Stimulated activated CD8-positive, alpha-beta memory T cell treated with anti-CD3 and anti-CD28 coated beads, Interleukin-15, amount 100 ng/mL, for 24 hours (primary cell): ENCODE results near the gene SLC35F1.

Source experiments
- DNase-seq: peaks from one replicate; pipeline ENCODE4 v3.0.0-alpha.2; 2020; ENCODE audit warnings: low read depth

Gene SLC35F1

DNA sequence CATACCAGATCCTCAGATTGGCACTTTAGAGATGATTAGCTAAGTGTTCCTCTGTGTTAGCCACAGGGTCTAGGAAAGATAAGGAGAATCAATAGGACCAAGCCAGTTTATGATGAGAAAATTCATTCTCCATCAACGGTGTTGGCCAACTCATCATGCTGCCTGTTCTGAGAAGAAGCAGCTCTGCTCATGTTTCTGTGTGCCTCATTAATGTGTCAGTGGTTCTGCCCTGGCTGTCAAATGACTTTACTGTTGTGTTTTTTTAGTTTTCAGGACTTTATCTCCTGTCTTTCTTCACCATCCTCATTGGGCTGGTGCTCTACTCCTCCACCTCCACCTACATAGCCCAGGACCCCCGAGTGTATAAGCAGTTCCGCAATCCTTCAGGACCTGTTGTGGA, 406.7 kb downstream of the SLC35F1 start:
- no peak for DNase-seq

DNA sequence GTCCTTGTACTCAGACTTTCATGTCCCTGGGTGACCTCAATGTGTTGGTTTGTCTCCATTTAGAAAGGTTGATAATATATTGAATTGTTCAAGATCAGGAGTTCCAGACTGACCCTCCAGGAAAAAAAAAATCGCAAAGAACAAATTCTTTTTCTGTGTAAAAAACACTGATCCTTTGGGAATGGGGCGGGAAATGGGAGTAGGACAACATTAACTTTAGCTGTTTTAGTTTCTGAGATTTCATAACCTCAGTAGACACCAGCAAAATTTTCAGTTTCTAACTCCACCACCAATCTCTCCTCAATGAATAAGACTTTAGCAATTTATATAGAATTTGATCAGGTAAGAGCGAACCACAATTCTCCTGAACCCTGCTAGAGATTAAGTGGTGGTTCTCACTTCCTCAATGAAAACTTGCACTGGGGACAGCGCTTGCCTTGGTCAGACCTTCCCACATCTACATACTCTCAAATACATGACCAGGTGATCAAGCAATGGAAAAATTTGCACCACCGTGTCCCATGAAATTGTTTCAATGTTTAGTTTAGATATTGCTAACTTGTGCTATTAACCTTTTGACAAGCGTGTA, 409.8 kb downstream of the SLC35F1 start:
- no peak for DNase-seq

DNA sequence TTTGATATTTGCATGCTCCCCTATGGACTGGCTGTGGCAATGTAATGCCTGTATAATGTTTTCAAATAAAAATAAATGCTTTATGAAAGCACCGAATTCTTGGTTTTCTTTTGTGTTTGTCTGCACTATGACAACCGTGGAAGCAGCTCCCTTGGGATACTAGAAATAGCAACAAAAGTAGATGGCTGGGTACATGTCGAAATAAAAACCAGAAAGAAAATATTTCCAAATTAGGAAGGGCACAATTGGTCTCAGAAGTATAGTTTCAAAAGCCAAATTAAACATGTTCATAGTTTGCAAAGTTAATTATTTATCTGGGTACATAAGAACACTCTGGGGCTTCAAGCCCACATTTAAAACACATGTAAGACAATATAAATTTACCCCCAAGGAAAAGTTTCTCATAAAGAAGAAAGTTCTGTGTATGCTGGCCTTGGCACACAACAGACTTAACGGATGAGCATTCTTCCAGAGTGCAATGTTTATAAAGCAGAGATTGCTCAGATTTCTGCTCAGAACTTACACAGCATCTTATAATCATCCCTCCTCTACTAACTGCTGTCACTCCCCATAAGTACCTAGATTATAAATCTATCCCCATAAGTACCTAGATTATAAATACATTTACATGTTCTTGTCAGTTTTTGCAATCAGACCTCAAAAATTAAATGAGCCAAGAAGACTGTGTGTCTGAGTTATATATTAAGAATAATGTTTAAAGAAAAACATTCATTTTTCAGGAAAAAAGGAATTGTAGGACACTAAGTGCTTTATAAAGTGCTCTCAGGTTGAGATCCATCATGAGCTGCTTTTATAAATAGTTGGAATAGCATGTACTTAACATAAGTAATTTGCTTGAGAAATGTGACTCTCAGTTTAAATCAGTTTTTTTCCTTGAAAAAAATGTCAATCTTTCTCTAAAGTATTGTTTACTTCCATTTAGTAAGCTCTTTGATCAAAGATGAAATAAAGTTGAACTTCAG, 410.8 kb downstream of the SLC35F1 start:
- no peak for DNase-seq

DNA sequence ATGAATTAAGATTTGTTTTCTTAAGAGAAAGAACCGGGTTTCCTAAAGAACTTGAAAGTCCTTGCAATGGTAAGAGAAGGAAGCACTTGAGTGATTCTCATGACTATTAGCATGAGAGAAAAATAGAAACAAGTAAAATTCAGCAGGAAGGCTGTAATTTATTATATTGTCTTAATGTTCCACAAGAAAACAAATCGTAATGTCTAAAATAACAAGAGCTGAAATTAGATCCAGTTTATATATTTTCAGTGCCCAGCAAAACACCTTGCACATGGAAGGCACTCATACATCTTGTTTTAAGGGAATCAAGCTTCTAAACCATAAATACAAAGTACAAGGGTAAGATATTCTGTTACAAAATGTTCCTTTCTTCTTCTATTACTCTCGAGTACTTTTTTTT, 411.6 kb downstream of the SLC35F1 start:
- no peak for DNase-seq

DNA sequence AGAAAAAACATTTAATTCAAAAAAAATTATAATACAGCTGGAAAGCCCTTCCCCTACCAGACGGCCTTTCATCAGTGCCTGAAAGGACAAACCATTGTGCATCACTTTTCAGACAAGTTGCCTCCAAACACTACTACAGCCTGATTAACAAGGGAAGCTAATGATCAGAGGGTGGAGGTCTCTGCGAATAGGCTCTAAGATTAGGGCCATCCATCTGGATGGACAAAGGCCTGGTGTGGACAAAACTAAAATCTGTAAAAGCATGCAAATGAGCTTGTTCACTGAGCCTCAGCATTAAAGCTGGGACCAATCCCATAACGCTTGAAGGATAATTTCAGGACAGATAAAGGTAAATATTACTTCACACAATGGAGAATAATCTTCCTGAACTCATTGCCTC, 412.4 kb downstream of the SLC35F1 start:
- no peak for DNase-seq

DNA sequence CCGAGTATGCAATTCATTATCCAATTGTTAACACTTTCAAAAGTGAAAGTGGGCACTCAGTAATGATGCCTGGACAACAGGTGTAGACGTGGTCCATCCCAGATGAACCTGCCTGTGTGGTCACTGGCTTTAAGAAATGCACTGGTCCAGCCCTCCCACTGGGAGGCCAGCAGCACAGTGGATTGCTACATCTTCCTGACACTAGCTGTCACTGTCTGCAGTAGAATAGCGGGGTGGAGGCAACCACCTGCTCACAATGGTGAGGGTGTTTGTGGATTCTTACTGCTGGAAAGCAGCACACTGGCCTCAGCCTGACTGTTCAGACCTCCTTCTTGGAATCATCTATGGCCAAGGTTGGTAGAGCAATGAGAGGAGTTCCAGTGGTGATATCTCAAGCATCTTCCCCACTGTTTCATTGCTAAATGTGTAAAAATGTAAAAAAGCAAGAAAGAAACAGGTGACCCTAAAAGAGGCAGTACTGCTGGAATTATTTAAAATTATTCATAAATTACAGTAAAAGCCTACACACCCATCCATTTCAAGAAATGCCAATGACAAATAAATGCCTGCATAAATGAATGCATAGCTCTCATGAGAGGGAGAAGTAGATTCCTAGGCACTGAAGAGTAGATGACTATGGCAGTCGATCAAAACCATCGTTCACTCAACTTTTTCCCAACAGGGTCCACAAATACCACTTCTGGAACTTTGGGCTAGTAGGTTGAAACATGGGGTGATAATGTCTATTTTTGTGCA, 413.0 kb downstream of the SLC35F1 start:
- no peak for DNase-seq

DNA sequence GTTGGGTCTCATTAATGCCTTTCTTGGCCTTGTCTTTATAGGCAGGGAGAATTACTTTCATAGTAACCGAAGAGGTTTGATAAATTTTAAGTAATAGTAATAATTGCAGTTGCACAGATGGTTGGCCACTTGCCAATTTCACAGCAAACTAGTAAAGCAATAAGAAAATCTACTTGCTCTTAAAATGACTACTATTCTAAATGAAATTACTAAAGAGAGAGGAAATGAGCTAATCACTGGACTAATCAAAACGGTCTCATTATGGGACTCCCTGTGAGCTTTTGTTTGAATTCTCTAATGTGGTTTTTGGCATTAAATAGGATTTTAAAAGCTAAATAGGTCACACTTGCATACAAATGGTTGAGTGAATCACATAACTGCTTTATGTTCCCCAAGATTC, 413.6 kb downstream of the SLC35F1 start:
- DNase-seq = no peak

DNA sequence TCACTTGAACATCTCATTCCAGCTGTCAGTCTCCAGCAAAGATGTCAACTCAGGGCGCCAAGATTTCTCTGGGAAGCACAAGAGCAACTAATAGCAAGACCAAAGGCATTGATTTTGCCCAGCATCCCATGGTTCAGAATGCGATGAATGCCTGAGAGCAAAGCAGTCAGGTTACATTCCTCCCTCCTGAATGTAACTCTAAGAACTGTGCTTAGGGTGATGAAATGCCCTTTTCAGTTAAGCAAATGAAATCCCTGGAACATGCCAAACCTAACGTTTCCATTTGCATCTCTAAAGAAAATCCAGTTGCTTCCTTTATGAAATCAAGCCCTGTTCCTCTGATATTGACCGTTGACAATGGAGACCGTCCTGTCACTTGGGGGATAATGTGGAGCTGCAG, 417.1 kb downstream of the SLC35F1 start:
- no peak for DNase-seq

DNA sequence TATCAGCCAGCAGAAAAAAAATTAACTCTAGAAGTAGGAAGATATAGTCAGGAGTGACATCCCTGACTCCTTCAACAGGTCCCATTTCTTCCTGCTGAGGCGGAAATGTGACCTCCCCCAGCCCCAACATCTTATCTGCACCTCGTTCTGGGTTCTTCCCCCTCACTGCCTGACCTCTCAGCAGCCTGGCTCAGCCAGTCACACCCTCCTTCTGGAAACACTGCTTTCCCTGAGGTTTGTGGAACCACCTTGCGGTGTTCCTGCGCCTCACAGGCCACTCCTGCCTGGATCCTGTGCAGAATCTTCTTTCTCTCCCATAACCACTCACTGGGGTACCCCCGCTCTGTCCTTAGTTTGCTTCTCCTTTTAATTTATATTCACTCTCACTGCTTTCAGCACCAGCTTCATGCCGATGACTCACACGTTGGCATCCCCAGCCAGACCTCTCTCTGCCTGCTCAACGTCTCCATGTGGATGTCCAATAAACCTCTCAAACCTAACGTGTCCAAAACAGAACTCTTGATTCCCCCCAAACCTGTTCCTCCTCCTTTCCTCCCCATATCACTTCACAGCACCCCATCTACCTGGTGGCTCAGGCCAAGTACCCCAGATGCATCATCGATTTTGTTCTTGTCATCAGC, 418.3 kb downstream of the SLC35F1 start:
- DNase-seq = no peak

DNA sequence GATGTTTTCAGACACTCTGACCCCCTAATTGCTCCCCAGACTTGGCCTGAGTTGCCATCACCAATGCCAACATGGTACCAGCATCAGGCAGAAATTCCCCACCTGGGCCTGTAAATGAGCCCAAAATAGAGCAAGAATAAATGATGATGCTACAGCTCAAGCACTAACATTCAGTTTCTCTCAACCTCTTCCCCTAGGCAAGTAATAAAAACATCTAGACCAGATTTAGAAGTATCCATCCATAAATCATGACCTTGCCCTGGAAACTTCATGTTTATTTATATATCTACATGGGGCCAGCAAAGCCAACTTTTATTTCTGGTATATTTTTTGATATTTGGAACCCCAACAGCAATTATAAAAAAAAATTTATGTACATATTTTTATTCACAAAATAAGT, 419.6 kb downstream of the SLC35F1 start:
- no peak for DNase-seq

DNA sequence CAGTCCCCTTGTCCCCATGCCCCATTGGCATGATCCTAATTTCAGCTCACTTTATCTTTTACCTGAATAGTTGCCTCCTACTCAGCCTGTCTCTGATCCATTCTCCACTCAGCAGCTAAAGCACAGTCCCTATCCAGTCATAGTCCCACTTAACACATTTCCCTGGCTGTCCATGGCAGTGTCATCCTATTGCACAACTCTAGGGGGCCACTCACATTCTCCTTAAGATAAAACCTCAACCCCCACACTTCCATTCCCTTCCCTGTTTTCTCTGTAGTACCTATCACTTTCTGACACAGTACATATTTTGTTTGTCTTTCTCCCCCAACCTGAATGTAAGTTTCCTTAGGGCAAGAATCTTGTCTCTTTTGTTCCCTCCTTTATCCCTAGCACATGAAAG, 420.2 kb downstream of the SLC35F1 start:
- no peak for DNase-seq

DNA sequence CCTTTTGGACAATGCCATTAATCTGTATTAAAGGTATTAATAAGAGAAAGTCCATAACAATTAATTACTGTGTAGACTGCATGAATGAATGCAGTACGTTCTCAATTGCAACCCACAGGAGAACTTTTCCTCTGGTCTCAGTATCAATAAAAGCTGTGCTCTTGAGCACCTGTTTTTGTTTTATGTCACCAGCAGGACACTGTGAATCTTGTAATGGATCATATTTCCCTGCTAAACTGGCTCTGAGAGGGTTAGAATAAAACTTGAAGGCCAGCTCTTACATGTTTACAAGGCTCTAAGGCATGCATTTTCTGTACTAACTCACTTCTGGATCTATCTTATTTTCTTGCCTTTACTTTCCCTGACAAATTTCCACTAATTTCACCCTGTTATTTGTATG, 426.7 kb downstream of the SLC35F1 start:
- DNase-seq = no peak

DNA sequence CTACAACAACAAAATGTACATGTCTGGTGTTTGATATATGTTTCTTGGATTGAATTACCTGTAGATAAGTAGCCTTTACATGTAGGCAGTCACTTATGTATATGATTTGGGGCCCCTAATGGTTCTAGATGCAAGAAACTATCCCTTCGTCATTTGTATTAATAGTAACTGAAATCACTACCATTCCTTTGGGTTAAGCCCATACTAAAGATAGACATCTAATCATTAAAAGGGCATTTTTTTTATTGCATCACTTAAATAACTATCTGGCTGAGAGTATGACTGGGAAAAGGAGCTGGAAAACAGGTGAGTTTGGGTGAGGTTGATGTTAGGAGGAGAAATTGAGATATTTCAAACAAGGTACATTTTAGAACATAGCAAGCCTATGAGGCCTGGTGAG, 427.6 kb downstream of the SLC35F1 start:
- no peak for DNase-seq

DNA sequence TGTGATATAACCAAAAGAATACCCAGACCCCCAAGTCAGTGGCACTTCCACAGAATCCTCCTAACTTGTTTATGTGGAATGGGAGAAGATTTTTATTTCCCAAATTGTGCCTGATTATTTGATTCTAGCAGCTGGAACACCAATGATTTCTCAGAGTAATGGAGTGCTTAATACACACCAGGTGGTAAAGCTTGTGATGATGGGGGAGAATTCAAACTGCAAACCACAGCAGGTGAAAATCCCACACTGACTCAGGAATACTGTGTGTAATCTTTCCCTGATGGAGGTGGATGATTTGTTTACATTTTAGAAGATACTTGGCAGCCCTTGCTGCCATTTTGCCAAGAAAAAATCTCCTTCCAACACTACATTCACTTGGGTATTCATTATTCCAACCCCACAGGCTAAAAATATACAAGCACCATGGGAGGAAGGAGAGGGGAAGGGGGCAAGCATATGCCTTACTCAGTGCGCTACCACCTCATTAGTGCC, 428.3 kb downstream of the SLC35F1 start:
- no peak for DNase-seq

DNA sequence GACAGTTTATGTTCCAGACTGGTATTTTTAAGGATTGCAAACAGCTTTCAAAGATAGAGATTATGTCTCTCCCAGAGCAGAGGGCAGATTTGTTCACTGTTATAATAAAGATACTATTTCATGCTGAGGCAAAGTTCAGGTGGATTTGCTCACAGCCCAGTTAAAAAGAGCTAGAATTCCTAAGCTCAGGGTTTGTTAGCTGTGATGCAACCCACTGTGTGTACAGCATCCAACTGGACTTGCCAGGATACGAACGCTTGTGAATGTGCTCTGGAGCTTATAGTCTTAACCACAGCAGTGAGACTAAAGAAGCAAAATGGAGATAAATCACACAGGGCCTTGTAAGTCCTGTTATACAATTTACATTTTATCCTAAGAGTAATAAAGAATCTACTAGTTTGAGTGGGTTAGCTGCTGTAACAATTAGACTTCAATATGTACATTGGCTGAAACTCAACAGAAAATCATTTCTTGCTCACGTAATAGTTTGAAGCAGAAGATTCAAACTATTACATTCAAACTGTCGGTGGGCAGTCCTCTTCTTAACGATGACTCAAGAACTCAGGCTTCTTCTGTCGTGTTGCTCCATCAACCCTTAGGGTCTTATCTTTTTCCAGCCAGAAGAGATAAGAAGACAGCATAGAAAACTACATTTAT, 437.1 kb downstream of the SLC35F1 start:
- DNase-seq = no peak

DNA sequence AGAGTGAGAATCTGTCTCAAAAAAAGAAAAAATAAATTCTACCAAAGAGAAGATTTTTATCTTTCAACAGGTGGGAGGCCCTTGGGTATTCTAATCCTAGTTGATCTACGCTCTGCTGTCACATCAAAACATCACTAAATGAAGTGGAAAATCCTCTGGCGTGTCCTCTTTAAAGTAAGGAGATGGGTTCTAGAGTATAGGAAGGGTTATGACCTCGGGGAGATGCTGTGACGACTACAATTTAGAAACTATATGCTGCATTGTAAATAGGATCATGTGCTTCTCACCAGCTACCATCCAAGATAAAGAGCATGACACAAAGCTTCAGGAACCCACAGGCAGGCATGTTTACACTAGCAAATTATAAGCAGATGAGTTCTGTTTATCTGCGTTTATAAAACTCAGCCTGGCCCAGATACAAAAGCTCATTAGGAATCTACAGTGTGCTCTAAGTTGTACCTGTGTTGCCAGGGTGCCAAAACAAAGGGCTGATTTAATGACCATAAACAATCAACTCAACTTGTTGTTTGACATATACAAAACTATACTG, 443.9 kb downstream of the SLC35F1 start:
- DNase-seq = no peak

DNA sequence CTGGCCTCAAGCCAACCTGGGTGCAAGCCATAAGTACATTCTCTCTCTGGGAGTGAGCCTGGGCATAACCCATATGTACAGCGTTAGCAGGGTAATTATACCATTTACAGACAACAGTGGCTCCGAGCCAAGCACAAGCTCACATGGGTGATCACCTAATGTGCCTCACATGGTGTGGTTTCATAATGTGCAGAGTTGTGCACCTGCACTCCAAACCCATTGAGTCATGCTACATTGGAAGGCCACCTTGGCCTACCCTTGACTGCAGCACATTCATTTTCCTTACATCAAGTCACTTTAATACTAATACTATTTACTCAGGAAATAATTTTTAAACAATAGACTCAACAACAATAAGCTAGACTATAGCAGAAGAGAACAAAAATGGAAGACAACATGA, 446.5 kb downstream of the SLC35F1 start:
- DNase-seq = no peak

DNA sequence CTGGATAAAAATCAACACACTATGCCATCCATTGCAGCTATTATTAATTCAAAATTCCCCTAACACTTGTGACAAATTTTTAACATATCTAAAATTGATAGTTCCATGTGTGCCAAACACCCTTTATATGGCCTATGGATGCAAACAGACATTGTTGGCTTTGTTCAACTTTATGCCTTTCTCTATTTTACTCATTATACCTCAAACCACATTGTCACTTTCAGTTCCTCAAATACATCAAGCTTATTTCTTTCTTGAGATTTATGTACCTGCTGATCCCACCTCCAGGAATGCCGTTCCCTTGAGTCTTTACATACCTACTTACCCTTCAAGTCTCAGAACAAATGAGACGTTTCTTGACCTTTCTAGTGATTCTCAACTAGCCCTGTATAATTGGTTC, 447.6 kb downstream of the SLC35F1 start:
- DNase-seq = no peak

DNA sequence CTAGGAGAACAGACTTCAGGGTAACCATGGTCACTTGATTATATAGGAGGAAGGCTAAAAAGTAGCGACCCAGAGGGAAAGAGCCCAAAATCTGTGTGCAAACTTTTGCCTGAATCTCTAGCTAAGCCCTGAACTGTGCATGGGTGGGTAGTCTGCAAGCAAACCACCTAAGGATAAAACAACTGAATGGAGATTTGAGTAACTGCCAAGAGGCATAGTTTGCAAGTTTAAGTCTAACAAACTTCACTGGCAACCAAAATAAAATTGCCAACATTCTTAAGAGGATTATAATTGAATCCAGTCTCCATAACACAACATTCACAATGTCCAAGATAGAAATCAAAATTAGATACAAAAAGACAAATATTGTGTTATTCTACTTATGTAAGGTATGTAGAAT, 449.0 kb downstream of the SLC35F1 start:
- DNase-seq = no peak

DNA sequence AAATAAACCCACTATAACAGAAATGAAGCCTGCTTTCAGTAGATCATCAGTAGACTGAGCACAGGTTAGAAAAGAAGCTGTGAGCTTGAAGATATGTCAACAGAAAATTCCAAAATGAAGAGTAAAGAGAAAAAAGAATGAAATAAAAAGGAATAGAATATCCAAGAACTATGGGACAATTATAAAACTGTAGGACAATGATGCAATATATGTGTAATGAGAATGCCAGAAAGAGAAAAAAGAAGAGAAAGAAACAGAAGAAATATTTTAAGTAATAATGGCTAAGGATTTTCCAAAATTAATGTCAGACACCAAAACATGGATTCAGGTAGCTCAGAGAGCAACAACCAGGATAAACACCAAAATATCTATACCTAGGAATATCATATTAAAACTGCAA, 449.6 kb downstream of the SLC35F1 start:
- no peak for DNase-seq
